HG02970 (cell line): ENCODE measurements around the gene CYTIP.

ENCODE experiments used
- ATAC-seq: cut with Tn5 transposase; IDR thresholded peaks from one replicate; pipeline ENCODE4 v1.9.1; 2021; ENCODE audit warnings: mild to moderate bottlenecking, moderate library complexity, moderate number of reproducible peaks; ENCODE audit not compliant: unreplicated experiment, low FRiP score

Gene CYTIP

GRCh38 chr2:157465554-157465953, 21.7 kb upstream of the CYTIP start:
- no peak for ATAC-seq

GRCh38 chr2:157463002-157463401, 19.1 kb upstream of the CYTIP start:
- ATAC-seq, result no peak

- ATAC-seq, result no peak
Measured at GRCh38 chr2:157460897-157461296, 17.0 kb upstream of the CYTIP start.

GRCh38 chr2:157460384-157460837, 16.5 kb upstream of the CYTIP start:
- no peak for ATAC-seq

- ATAC-seq, result no peak
Measured at GRCh38 chr2:157459486-157459885, 15.6 kb upstream of the CYTIP start.

GRCh38 chr2:157447741-157448140, 3.9 kb upstream of the CYTIP start:
- ATAC-seq, result no peak

GRCh38 chr2:157447031-157447430, 3.1 kb upstream of the CYTIP start:
- ATAC-seq, result no peak

GRCh38 chr2:157444641-157445040, 752 bp upstream of the CYTIP start:
- ATAC-seq, result no peak

- no peak for ATAC-seq
Measured at GRCh38 chr2:157443090-157443489, 799 bp downstream of the CYTIP start.

- no peak for ATAC-seq
Measured at GRCh38 chr2:157442636-157443035, 1.3 kb downstream of the CYTIP start.

- ATAC-seq, result no peak
Measured at GRCh38 chr2:157442191-157442590, 1.7 kb downstream of the CYTIP start.

GRCh38 chr2:157441072-157441454, 2.8 kb downstream of the CYTIP start:
- ATAC-seq, result no peak

- no peak for ATAC-seq
Measured at GRCh38 chr2:157440404-157441071, 3.4 kb downstream of the CYTIP start.

GRCh38 chr2:157439824-157440186, 4.1 kb downstream of the CYTIP start:
- no peak for ATAC-seq

- no peak for ATAC-seq
Measured at GRCh38 chr2:157438863-157439823, 4.7 kb downstream of the CYTIP start.

- ATAC-seq, result no peak
Measured at GRCh38 chr2:157433394-157433793, 10.5 kb downstream of the CYTIP start.

- ATAC-seq, result no peak
Measured at GRCh38 chr2:157432475-157433106, 11.3 kb downstream of the CYTIP start.

GRCh38 chr2:157431176-157431575, 12.7 kb downstream of the CYTIP start:
- no peak for ATAC-seq

GRCh38 chr2:157428500-157429175, 15.3 kb downstream of the CYTIP start:
- no peak for ATAC-seq

GRCh38 chr2:157427922-157428303, 16.0 kb downstream of the CYTIP start:
- ATAC-seq, result no peak
